GM23248 (cell line): ENCODE data around the gene GIT1.

Experiments used
- EZH2 ChIP-seq: fragments of 200-600 bp; sonication (generic); IDR thresholded peaks from 2 replicates; pipeline ENCODE4 v1.6.1; 2018; ENCODE audit warnings: antibody characterized with exemption, mild to moderate bottlenecking; ENCODE audit not compliant: insufficient read depth, poor library complexity, severe bottlenecking
- EZH2phosphoT487 ChIP-seq: fragments of 200-600 bp; sonication (generic); IDR thresholded peaks from 2 replicates; pipeline ENCODE4 v1.6.1; 2018; ENCODE audit warnings: antibody characterized with exemption, moderate library complexity, mild to moderate bottlenecking, low read depth; ENCODE audit not compliant: insufficient read depth

DNA sequence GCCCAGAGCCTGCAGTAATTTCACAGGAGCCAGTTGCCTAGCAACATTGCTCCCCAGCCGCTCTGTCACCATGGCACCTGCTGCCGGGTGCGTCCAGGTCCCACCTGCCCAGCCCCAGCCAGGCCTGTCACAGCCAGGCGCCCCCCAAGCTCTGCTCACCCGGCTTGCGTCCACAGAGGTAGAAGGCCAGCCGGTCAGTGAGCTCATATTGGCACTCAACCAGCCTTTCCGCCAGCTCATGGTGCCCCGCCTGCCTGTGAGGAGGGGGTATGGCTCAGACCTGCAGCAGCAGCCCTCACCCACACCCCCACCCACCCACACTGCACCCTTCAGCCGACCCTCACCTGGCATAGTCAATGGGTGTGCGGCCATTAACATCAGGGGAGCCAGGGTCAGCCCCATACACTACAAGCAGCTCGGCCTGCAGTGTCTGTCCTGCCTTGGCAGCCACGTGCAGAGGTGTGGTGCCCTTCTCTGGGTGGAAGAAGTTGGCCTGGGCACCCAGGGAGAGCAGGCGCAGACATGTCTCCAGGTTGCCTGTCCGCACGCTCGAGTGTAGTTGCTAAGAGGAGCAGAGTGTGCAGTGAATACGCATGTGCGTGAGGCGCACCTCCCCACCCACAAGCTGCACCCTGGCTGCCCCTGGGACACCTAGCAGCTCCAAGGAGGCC, 7.7 kb downstream of the GIT1 start:
- TF ChIP-seq EZH2, result no peak
- TF ChIP-seq EZH2phosphoT487, result no peak
